ENCODE measurements around the gene PKP1. TPM values are rescaled to one million over a fixed set of nuclear protein-coding genes. Genes with fewer than 3 reads are reported as not detected.

PKP1 gene
- total and polyA plus RNA-seq, 10 of the 15 experiments (the other 5 are each of a cell fraction or from before 2014, with no cell fraction given) = 0.03 TPM; not detected in 9

DNA sequence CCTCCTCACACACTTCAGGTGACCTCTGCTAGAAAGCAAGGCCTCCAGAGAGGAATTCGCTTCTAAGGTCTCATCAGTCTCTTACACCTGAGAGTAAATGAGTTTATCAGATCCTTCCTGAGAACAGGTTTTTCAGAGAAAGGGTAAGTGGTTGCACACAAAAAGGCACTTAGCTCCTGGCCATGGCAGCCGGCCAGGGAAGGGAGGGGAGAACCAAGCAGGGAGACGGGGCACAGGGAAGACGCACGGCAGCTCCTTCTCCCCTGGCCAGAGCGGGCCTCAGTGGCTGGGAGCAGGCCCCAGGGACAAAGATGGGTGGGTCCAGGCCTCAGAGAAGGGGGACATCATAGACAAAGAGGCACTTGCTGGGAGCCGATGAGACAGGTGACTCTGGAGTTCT lies 97.8 kb downstream of the PKP1 start:
- FAIRE-seq (no peak), ATAC-seq (no peak), DNase-seq (ENCODE audit: low read depth, low spot score) (no peak)
- Histone ChIP-seq H3K27ac (ENCODE audit: control insufficient read depth, insufficient read depth) (no peak overlapping the region), H3K4me2 (ENCODE audit: control insufficient read depth, insufficient read depth) (no peak overlapping the region), H3K9ac (ENCODE audit: control insufficient read depth, insufficient read depth, low read length) (no peak overlapping the region), H4K20me1 (ENCODE audit: control insufficient read depth, insufficient read depth) (no peaks in the 10 kb centered on the region; the same call in 1 of the 2 replicates), H3K4me1 (ENCODE audit: control insufficient read depth, insufficient read depth, low read length) (no peaks in the 10 kb centered on the region), H3K4me3 (no peak overlapping the region), H2AFZ (ENCODE audit: control insufficient read depth, low read depth, low read length) (no peak overlapping the region), H3K79me2 (ENCODE audit: control insufficient read depth, insufficient read depth, low read length) (no peaks in the 10 kb centered on the region), H3K36me3 (ENCODE audit: control insufficient read depth in 2 of 2, insufficient read depth in 2 of 2, low read length in 1 of 2) (no peaks in the 10 kb centered on the region), H3K27me3 (replicated peaks in 1 of 2; ENCODE audit: control insufficient read depth in 2 of 2, insufficient read depth in 2 of 2, low read length in 1 of 2) (no peaks in the 10 kb centered on the region; a peak in 1 of 4 replicates), H3K9me3 (replicated peaks; ENCODE audit: control insufficient read depth, insufficient read depth, low read length) (no peaks in the 10 kb centered on the region)
- RAD21 ChIA-PET (ENCODE audit: unreplicated experiment) = interaction anchor here (17.4 kb wide), 1 partner anchor 25 kb away, joined by 340 read pairs; no protein-coding TSS in a partner anchor
- SMC1A ChIA-PET (ENCODE audit: uncharacterized antibody, unreplicated experiment) = interaction anchor here (19.4 kb wide), 1 partner anchor 24 kb away, joined by 374 read pairs; no protein-coding TSS in a partner anchor
- in situ Hi-C loops (cut with MboI) = no loop called here
- WGBS (ENCODE audit: insufficient coverage, insufficient replicate concordance, low lambda C conversion rate, missing lambda C conversion rate) = 35% methylated on average over 7 of the region's 7 CpGs
- no peak for TF ChIP-seq CHD1 (IDR thresholded peaks at IDR 0.05; ENCODE audit: low read depth, low read length)
- TF ChIP-seq STAT3 (IDR thresholded peaks at IDR 0.05; ENCODE audit: low read depth, low read length) = no peak
- TF ChIP-seq MEF2B (IDR thresholded peaks at IDR 0.05; ENCODE audit: partially characterized antibody, poor library complexity, severe bottlenecking) = no peak
- TF ChIP-seq CBX3 (IDR thresholded peaks at IDR 0.05; ENCODE audit: borderline replicate concordance, low read depth) = no peak
- TF ChIP-seq BCL11A (IDR thresholded peaks at IDR 0.05; ENCODE audit: low read depth, low read length) = no peak
- no peak for TF ChIP-seq SUPT20H (IDR thresholded peaks at IDR 0.05; ENCODE audit: borderline replicate concordance, control insufficient read depth, low read depth, low read length)
- TF ChIP-seq ZNF207 (IDR thresholded peaks at IDR 0.05; ENCODE audit: borderline replicate concordance) = no peak
- TF ChIP-seq CREM (IDR thresholded peaks at IDR 0.05; ENCODE audit: low read depth) = no peak
- TF ChIP-seq TBL1XR1 (IDR thresholded peaks at IDR 0.05; ENCODE audit: low read depth, low read length) = no peak
- TF ChIP-seq, protein P1, sequence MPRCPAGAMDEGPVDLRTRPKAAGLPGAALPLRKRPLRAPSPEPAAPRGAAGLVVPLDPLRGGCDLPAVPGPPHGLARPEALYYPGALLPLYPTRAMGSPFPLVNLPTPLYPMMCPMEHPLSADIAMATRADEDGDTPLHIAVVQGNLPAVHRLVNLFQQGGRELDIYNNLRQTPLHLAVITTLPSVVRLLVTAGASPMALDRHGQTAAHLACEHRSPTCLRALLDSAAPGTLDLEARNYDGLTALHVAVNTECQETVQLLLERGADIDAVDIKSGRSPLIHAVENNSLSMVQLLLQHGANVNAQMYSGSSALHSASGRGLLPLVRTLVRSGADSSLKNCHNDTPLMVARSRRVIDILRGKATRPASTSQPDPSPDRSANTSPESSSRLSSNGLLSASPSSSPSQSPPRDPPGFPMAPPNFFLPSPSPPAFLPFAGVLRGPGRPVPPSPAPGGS (IDR thresholded peaks at IDR 0.05; ENCODE audit: borderline replicate concordance, insufficient read depth, low read depth, low read length, poor library complexity, severe bottlenecking) = no peak
- TF ChIP-seq ZBED1 (IDR thresholded peaks at IDR 0.05; ENCODE audit: borderline replicate concordance) = no peak
- TF ChIP-seq SMC3 (IDR thresholded peaks at IDR 0.05; ENCODE audit: borderline replicate concordance, low read length) = no peak
- TF ChIP-seq IKZF1 (conservative IDR thresholded peaks at IDR 0.05) = no peak
- TF ChIP-seq, protein P2, sequence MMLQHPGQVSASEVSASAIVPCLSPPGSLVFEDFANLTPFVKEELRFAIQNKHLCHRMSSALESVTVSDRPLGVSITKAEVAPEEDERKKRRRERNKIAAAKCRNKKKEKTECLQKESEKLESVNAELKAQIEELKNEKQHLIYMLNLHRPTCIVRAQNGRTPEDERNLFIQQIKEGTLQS (IDR thresholded peaks at IDR 0.05; ENCODE audit: borderline replicate concordance, extremely low read depth, low read depth, low read length) = no peak
- TF ChIP-seq RELA (IDR thresholded peaks at IDR 0.05; ENCODE audit: borderline replicate concordance, partially characterized antibody) = no peak
- BruUV-seq (replicated peaks) = no TSS peak
- intact Hi-C loops (cut with micrococcal nuclease; ENCODE audit: unreplicated experiment) = no loop called here
- CTCF ChIA-PET = interaction anchor here (1.0 to 17.8 kb wide), 5 partner anchors 14 to 131 kb away, joined by 3 to 623 read pairs (median 3); no protein-coding TSS in a partner anchor
- POLR2A ChIA-PET = interaction anchor here (18.2 kb wide), 1 partner anchor 24 kb away, joined by 228 read pairs; no protein-coding TSS in a partner anchor

Other genes with a start within 250 kb of the PKP1 start
Only the 7 nearest of the 9 such genes appear.
- gene CACNA1S, start 171.1 kb upstream of the PKP1 start, total RNA-seq (2014; rRNA removed) = under 0.01 TPM in 2 replicates
- not detected in 2 replicates for gene CACNA1S, start 171.1 kb upstream of the PKP1 start, total RNA-seq (2014; rRNA removed; fragmentation: Illumina TruSeq; extraction: Trizol)
- gene CACNA1S, start 171.1 kb upstream of the PKP1 start, total RNA-seq (2021) = not detected in 2 replicates
- not detected in 2 replicates for gene CACNA1S, start 171.1 kb upstream of the PKP1 start, polyA plus RNA-seq (2011; rRNA removed)
- gene CACNA1S, start 171.1 kb upstream of the PKP1 start, polyA plus RNA-seq (2014; fragmentation: Illumina TruSeq; extraction: Trizol) = 0.01 TPM in 1 of 2 replicates, not detected in the other
- gene CACNA1S, start 171.1 kb upstream of the PKP1 start, polyA plus RNA-seq (2014; fragmentation: Nextera tagmentation; extraction: Ambion mirVana) = under 1 TPM in 1 of 2 experiments, not detected in 1; 0.02 TPM
- gene CACNA1S, start 171.1 kb upstream of the PKP1 start, polyA plus RNA-seq (2014; rRNA removed) = 0.01 TPM in 1 of 2 replicates, not detected in the other
- under 1 TPM in 1 of 2 experiments, not detected in 1; 0.04 TPM for gene CACNA1S, start 171.1 kb upstream of the PKP1 start, polyA plus RNA-seq (2016; fragmentation: Nextera tagmentation; extraction: Ambion mirVana)
- gene ASCL5, start 156.3 kb upstream of the PKP1 start, total RNA-seq (2014; rRNA removed) = not detected in 2 replicates
- not detected in 2 replicates for gene ASCL5, start 156.3 kb upstream of the PKP1 start, total RNA-seq (2014; rRNA removed; fragmentation: Illumina TruSeq; extraction: Trizol)
- not detected in 2 replicates for gene ASCL5, start 156.3 kb upstream of the PKP1 start, total RNA-seq (2021)
- not detected in 2 replicates for gene ASCL5, start 156.3 kb upstream of the PKP1 start, polyA plus RNA-seq (2011; rRNA removed)
- not detected in 2 replicates for gene ASCL5, start 156.3 kb upstream of the PKP1 start, polyA plus RNA-seq (2014; fragmentation: Illumina TruSeq; extraction: Trizol)
- not detected for gene ASCL5, start 156.3 kb upstream of the PKP1 start, polyA plus RNA-seq (2014; fragmentation: Nextera tagmentation; extraction: Ambion mirVana)
- 0.04 TPM in 1 of 2 replicates, not detected in the other for gene ASCL5, start 156.3 kb upstream of the PKP1 start, polyA plus RNA-seq (2014; rRNA removed)
- gene ASCL5, start 156.3 kb upstream of the PKP1 start, polyA plus RNA-seq (2016; fragmentation: Nextera tagmentation; extraction: Ambion mirVana) = not detected
- 22.3 and 23.3 TPM in 2 replicates for gene TMEM9, start 129.0 kb upstream of the PKP1 start, total RNA-seq (2014; rRNA removed)
- 6.9 and 7.2 TPM in 2 replicates for gene TMEM9, start 129.0 kb upstream of the PKP1 start, total RNA-seq (2014; rRNA removed; fragmentation: Illumina TruSeq; extraction: Trizol)
- gene TMEM9, start 129.0 kb upstream of the PKP1 start, total RNA-seq (2021) = 17.2 and 18.0 TPM in 2 replicates
- 25.3 and 46.1 TPM in 2 replicates for gene TMEM9, start 129.0 kb upstream of the PKP1 start, polyA plus RNA-seq (2011; rRNA removed)
- gene TMEM9, start 129.0 kb upstream of the PKP1 start, polyA plus RNA-seq (2014; fragmentation: Illumina TruSeq; extraction: Trizol) = 3.5 and 8.1 TPM in 2 replicates
- 10 to 100 TPM in 1 of 2 experiments, 1 to 10 TPM in 1; 8.1 to 11.3 TPM for gene TMEM9, start 129.0 kb upstream of the PKP1 start, polyA plus RNA-seq (2014; fragmentation: Nextera tagmentation; extraction: Ambion mirVana)
- gene TMEM9, start 129.0 kb upstream of the PKP1 start, polyA plus RNA-seq (2014; rRNA removed) = 17.4 and 19.0 TPM in 2 replicates
- gene TMEM9, start 129.0 kb upstream of the PKP1 start, polyA plus RNA-seq (2016; fragmentation: Nextera tagmentation; extraction: Ambion mirVana) = 10 to 100 TPM; 18.8 to 25.2 TPM
- gene IGFN1, start 92.7 kb upstream of the PKP1 start, total RNA-seq (2014; rRNA removed) = not detected in 2 replicates
- gene IGFN1, start 92.7 kb upstream of the PKP1 start, total RNA-seq (2014; rRNA removed; fragmentation: Illumina TruSeq; extraction: Trizol) = not detected in 2 replicates
- not detected in 2 replicates for gene IGFN1, start 92.7 kb upstream of the PKP1 start, total RNA-seq (2021)
- not detected in 2 replicates for gene IGFN1, start 92.7 kb upstream of the PKP1 start, polyA plus RNA-seq (2011; rRNA removed)
- gene IGFN1, start 92.7 kb upstream of the PKP1 start, polyA plus RNA-seq (2014; fragmentation: Illumina TruSeq; extraction: Trizol) = not detected in 2 replicates
- gene IGFN1, start 92.7 kb upstream of the PKP1 start, polyA plus RNA-seq (2014; fragmentation: Nextera tagmentation; extraction: Ambion mirVana) = not detected
- not detected in 2 replicates for gene IGFN1, start 92.7 kb upstream of the PKP1 start, polyA plus RNA-seq (2014; rRNA removed)
- not detected for gene IGFN1, start 92.7 kb upstream of the PKP1 start, polyA plus RNA-seq (2016; fragmentation: Nextera tagmentation; extraction: Ambion mirVana)
- gene TNNT2, start 94.2 kb downstream of the PKP1 start, total RNA-seq (2014; rRNA removed) = not detected in 2 replicates
- gene TNNT2, start 94.2 kb downstream of the PKP1 start, total RNA-seq (2014; rRNA removed; fragmentation: Illumina TruSeq; extraction: Trizol) = not detected in 2 replicates
- gene TNNT2, start 94.2 kb downstream of the PKP1 start, total RNA-seq (2021) = not detected in 2 replicates
- not detected in 2 replicates for gene TNNT2, start 94.2 kb downstream of the PKP1 start, polyA plus RNA-seq (2011; rRNA removed)
- gene TNNT2, start 94.2 kb downstream of the PKP1 start, polyA plus RNA-seq (2014; fragmentation: Illumina TruSeq; extraction: Trizol) = not detected in 2 replicates
- not detected for gene TNNT2, start 94.2 kb downstream of the PKP1 start, polyA plus RNA-seq (2014; fragmentation: Nextera tagmentation; extraction: Ambion mirVana)
- not detected in 2 replicates for gene TNNT2, start 94.2 kb downstream of the PKP1 start, polyA plus RNA-seq (2014; rRNA removed)
- gene TNNT2, start 94.2 kb downstream of the PKP1 start, polyA plus RNA-seq (2016; fragmentation: Nextera tagmentation; extraction: Ambion mirVana) = 1 to 10 TPM in 1 of 2 experiments, not detected in 1; 2.2 TPM
- 0.22 and 0.40 TPM in 2 replicates for gene LAD1, start 115.8 kb downstream of the PKP1 start, total RNA-seq (2014; rRNA removed)
- 0.18 and 0.40 TPM in 2 replicates for gene LAD1, start 115.8 kb downstream of the PKP1 start, total RNA-seq (2014; rRNA removed; fragmentation: Illumina TruSeq; extraction: Trizol)
- 0.26 and 0.53 TPM in 2 replicates for gene LAD1, start 115.8 kb downstream of the PKP1 start, total RNA-seq (2021)
- 0.05 TPM in 1 of 2 replicates, not detected in the other for gene LAD1, start 115.8 kb downstream of the PKP1 start, polyA plus RNA-seq (2011; rRNA removed)
- gene LAD1, start 115.8 kb downstream of the PKP1 start, polyA plus RNA-seq (2014; fragmentation: Illumina TruSeq; extraction: Trizol) = 0.11 and 0.48 TPM in 2 replicates
- gene LAD1, start 115.8 kb downstream of the PKP1 start, polyA plus RNA-seq (2014; fragmentation: Nextera tagmentation; extraction: Ambion mirVana) = not detected
- gene LAD1, start 115.8 kb downstream of the PKP1 start, polyA plus RNA-seq (2014; rRNA removed) = 0.32 and 0.80 TPM in 2 replicates
- gene LAD1, start 115.8 kb downstream of the PKP1 start, polyA plus RNA-seq (2016; fragmentation: Nextera tagmentation; extraction: Ambion mirVana) = under 1 TPM in 1 of 2 experiments, not detected in 1; 0.16 TPM
- under 0.01 TPM in 1 of 2 replicates, not detected in the other for gene TNNI1, start 138.2 kb downstream of the PKP1 start, total RNA-seq (2014; rRNA removed)
- 0.14 TPM in 1 of 2 replicates, not detected in the other for gene TNNI1, start 138.2 kb downstream of the PKP1 start, total RNA-seq (2014; rRNA removed; fragmentation: Illumina TruSeq; extraction: Trizol)
- not detected in 2 replicates for gene TNNI1, start 138.2 kb downstream of the PKP1 start, total RNA-seq (2021)
- 0.41 and 0.50 TPM in 2 replicates for gene TNNI1, start 138.2 kb downstream of the PKP1 start, polyA plus RNA-seq (2011; rRNA removed)
- gene TNNI1, start 138.2 kb downstream of the PKP1 start, polyA plus RNA-seq (2014; fragmentation: Illumina TruSeq; extraction: Trizol) = not detected in 2 replicates
- gene TNNI1, start 138.2 kb downstream of the PKP1 start, polyA plus RNA-seq (2014; fragmentation: Nextera tagmentation; extraction: Ambion mirVana) = under 1 TPM in 1 of 2 experiments, not detected in 1; 0.04 TPM
- gene TNNI1, start 138.2 kb downstream of the PKP1 start, polyA plus RNA-seq (2014; rRNA removed) = 0.39 TPM in 1 of 2 replicates, not detected in the other
- gene TNNI1, start 138.2 kb downstream of the PKP1 start, polyA plus RNA-seq (2016; fragmentation: Nextera tagmentation; extraction: Ambion mirVana) = 1 to 10 TPM in 1 of 2 experiments, under 1 TPM in 1; 0.20 to 1.0 TPM